ENCODE results near the gene TMEM132E.

TMEM132E gene

GRCh38 chr17:34616148-34616547 lies 36.8 kb downstream of the TMEM132E start:
- Histone ChIP-seq H3K27me3 (ENCODE audit: insufficient read depth, low read depth) (no peaks in the 10 kb centered on the region), H4K20me1 (ENCODE audit: insufficient read depth) (no peaks in the 10 kb centered on the region), H3K27ac (no peak overlapping the region), H3K4me2 (no peak overlapping the region), H3K79me2 (ENCODE audit: insufficient read depth, low read depth) (no peaks in the 10 kb centered on the region), H3K4me1 (ENCODE audit: low read depth, poor library complexity, severe bottlenecking) (no peaks in the 10 kb centered on the region), H3K4me3 (IDR thresholded peaks at IDR 0.05; ENCODE audit: insufficient read depth, low read depth, low read length) (no peak overlapping the region), H2AFZ (ENCODE audit: low read depth) (no peak overlapping the region), H3K9ac (no peak overlapping the region), H3K36me3 (ENCODE audit: insufficient read depth) (no peaks in the 10 kb centered on the region)
- no peak for TF ChIP-seq CTCF (conservative IDR thresholded peaks at IDR 0.05; ENCODE audit: low read depth, low read length)

DNA sequence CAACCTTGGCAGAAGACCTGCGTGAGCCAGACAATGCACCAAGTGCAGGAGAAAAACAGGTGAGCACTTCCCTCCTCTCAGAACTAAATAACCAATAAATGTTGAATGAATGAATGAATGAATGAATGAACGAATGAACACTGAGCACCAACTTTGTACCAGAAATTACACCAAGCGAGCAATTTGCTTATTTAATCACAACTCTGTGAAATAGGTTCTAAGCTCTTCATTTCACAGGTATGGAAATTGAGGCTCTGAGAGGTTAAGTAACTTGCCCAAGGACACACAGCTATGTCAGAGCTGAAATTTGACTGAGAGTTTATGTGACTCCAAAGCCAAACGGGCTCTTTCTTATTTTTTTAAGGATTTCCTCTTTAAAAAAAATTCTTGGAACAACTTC lies 38.0 kb downstream of the TMEM132E start:
- H3K27me3 ChIP-seq (ENCODE audit: insufficient read depth, low read depth) = no peaks in the 10 kb centered on the region
- no peak overlapping the region for H3K4me3 ChIP-seq (IDR thresholded peaks at IDR 0.05; ENCODE audit: insufficient read depth, low read depth, low read length)
- H3K27ac ChIP-seq = no peak overlapping the region
- TF ChIP-seq CTCF (conservative IDR thresholded peaks at IDR 0.05; ENCODE audit: low read depth, low read length) = no peak
- no peak overlapping the region for H2AFZ ChIP-seq (ENCODE audit: low read depth)
- no peaks in the 10 kb centered on the region for H3K4me1 ChIP-seq (ENCODE audit: low read depth, poor library complexity, severe bottlenecking)
- no peak overlapping the region for H3K9ac ChIP-seq
- H3K79me2 ChIP-seq (ENCODE audit: insufficient read depth, low read depth) = no peaks in the 10 kb centered on the region
- H3K36me3 ChIP-seq (ENCODE audit: insufficient read depth) = no peaks in the 10 kb centered on the region
- no peaks in the 10 kb centered on the region for H4K20me1 ChIP-seq (ENCODE audit: insufficient read depth)
- no peak overlapping the region for H3K4me2 ChIP-seq

DNA sequence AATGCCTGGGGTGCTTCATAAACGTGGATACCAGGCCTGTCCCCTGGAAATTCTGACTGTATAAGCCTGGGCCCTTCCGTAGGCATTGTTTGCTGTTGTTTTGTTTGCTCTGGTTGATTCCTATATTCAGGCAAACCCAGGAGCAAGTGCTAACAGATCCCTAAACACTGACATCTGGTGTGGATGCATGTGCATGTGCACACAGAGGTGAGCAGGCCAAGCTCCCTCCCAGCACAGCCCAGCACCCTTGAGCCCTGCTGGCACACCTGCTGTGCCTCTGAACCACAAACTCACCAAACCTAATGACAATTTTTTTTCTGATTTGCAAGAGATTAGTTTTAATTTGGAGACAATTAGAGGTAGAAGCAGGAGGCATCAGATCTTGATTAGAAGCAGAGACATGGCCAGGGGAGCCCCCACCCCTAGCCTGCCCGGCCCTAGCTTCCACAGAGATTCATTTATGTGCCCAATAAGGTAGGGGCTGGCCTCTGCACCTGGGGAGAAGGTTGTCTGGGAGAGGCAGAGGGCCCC lies 40.4 kb downstream of the TMEM132E start:
- no peaks in the 10 kb centered on the region for H3K4me1 ChIP-seq (ENCODE audit: low read depth, poor library complexity, severe bottlenecking)
- H3K9ac ChIP-seq = no peak overlapping the region
- no peak for TF ChIP-seq CTCF (conservative IDR thresholded peaks at IDR 0.05; ENCODE audit: low read depth, low read length)
- H3K4me2 ChIP-seq = no peak overlapping the region
- H4K20me1 ChIP-seq (ENCODE audit: insufficient read depth) = no peaks in the 10 kb centered on the region
- no peaks in the 10 kb centered on the region for H3K27me3 ChIP-seq (ENCODE audit: insufficient read depth, low read depth)
- H3K27ac ChIP-seq = no peak overlapping the region
- no peak overlapping the region for H3K4me3 ChIP-seq (IDR thresholded peaks at IDR 0.05; ENCODE audit: insufficient read depth, low read depth, low read length)
- H3K79me2 ChIP-seq (ENCODE audit: insufficient read depth, low read depth) = no peaks in the 10 kb centered on the region
- no peaks in the 10 kb centered on the region for H3K36me3 ChIP-seq (ENCODE audit: insufficient read depth)
- H2AFZ ChIP-seq (ENCODE audit: low read depth) = no peak overlapping the region

DNA sequence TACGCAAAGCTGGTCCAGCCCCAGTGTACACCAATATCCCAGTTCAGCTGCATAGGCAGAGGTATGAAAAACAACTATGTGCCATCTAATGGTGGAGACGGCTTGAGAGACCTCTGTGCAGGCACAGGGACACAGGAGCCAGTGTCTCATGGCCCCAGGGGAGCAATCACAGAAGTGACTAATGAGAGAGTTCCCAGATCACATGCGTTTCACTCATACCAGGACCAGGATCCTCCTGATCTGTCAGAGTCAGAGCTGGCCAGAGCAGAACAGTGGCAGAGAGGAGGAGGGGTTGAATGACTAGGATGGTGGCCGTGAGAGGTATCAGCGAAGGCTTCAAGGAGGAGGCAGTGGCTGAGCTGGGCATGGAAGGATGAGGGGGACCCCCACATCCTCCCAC lies 41.1 kb downstream of the TMEM132E start:
- Histone ChIP-seq H3K27me3 (ENCODE audit: insufficient read depth, low read depth) (no peaks in the 10 kb centered on the region), H3K79me2 (ENCODE audit: insufficient read depth, low read depth) (no peaks in the 10 kb centered on the region), H3K27ac (no peak overlapping the region), H3K9ac (no peak overlapping the region), H3K4me2 (no peak overlapping the region), H3K4me1 (ENCODE audit: low read depth, poor library complexity, severe bottlenecking) (no peaks in the 10 kb centered on the region), H4K20me1 (ENCODE audit: insufficient read depth) (no peaks in the 10 kb centered on the region), H3K36me3 (ENCODE audit: insufficient read depth) (no peaks in the 10 kb centered on the region), H2AFZ (ENCODE audit: low read depth) (no peak overlapping the region), H3K4me3 (IDR thresholded peaks at IDR 0.05; ENCODE audit: insufficient read depth, low read depth, low read length) (no peak overlapping the region)
- TF ChIP-seq CTCF (conservative IDR thresholded peaks at IDR 0.05; ENCODE audit: low read depth, low read length) = no peak
